Measurements from ENCODE around the gene FAM131B.

- TF ChIP-seq CTCF (conservative IDR thresholded peaks at IDR 0.05; ENCODE audit: low read depth, low read length) (no peak), EZH2 (IDR thresholded peaks at IDR 0.05; ENCODE audit: low read length, unreplicated experiment) (no peak), EZH2phosphoT487 (IDR thresholded peaks at IDR 0.05; ENCODE audit: borderline replicate concordance, low read length) (no peak)
These were observed 12.0 kb upstream of the FAM131B start for GRCh38 chr7:143374561-143374960.

Measured in PC-3 (cell line).